Measurements from ENCODE around the gene CAMK2A. TPM values are rescaled to one million over a fixed set of nuclear protein-coding genes. Genes with fewer than 3 reads are reported as not detected.

Gene CAMK2A
- total RNA-seq, 1 experiment from 2014 or later, result 0.33 TPM

DNA sequence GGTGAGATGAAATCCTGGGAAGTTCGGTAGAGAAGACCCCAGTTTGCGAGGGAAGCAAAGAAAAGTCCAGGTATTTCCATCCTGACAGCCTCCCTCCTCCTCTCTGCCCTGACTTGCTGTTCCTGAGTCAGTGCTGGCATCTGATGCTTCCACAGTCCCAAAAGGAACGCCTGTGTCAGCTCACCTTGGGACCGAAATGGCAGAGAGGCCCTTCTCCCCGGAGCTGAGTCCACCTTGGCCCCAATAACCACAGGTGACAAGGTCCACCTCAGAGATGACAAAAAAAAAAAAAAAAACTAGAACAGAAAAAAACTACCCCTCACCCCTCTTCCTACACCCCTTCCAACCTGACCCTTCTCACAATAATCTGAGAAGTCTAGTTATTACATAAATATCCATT is 68.1 kb downstream of the CAMK2A start:
- H3K9me3 ChIP-seq (ENCODE audit: control insufficient read depth, low read depth, low read length), result no peaks in the 10 kb centered on the region
- no peak overlapping the region for H3K4me2 ChIP-seq (ENCODE audit: insufficient read depth, insufficient read length, low read length)
- no peak overlapping the region for H2BK5ac ChIP-seq (ENCODE audit: insufficient read length, low read length)
- H4K91ac ChIP-seq (ENCODE audit: insufficient read length, low read depth, low read length), result no peak overlapping the region
- no peak overlapping the region for H3K9ac ChIP-seq (ENCODE audit: extremely low read depth, insufficient read length, low read length)
- H3K23me2 ChIP-seq (ENCODE audit: insufficient read length, low read depth, low read length, poor library complexity, severe bottlenecking), result no peaks in the 10 kb centered on the region
- H3K56ac ChIP-seq (ENCODE audit: insufficient read length, low read depth, low read length), result no peak overlapping the region
- no peak overlapping the region for H2AK5ac ChIP-seq (ENCODE audit: insufficient read length, low read length)
- H2BK120ac ChIP-seq (ENCODE audit: low read depth, low read length, poor library complexity, severe bottlenecking), result no peak overlapping the region
- H3K14ac ChIP-seq (ENCODE audit: insufficient read depth, low read length), result no peak overlapping the region
- H2BK15ac ChIP-seq (ENCODE audit: low read depth, low read length), result no peak overlapping the region
- H3K27me3 Mint-ChIP-seq (ENCODE audit: low read depth), result peaks cover 30% of the 10 kb centered on the region
- peaks cover 0 to 7% of the 10 kb centered on the region in 2 experiments; a peak in 1 of 4 replicates for H3K4me1 Mint-ChIP-seq
- no peak overlapping the region for H3K23ac ChIP-seq (ENCODE audit: insufficient read length, low read depth, low read length)
- no peak overlapping the region for H2BK12ac ChIP-seq (ENCODE audit: insufficient read length, low read depth, low read length)
- WGBS (ENCODE audit: extremely low coverage, insufficient read length, low lambda C conversion rate), result no CpG with 5 or more reads among the region's 5 CpGs
- no peaks in the 10 kb centered on the region for H3K4me1 ChIP-seq (ENCODE audit: insufficient read depth, low read length)
- no peak overlapping the region for H2BK20ac ChIP-seq (ENCODE audit: low read depth, low read length, poor library complexity, severe bottlenecking)
- H2AFZ ChIP-seq (ENCODE audit: low read length), result no peak overlapping the region
- H3K4ac ChIP-seq (ENCODE audit: low read depth, low read length), result no peak overlapping the region
- no peaks in the 10 kb centered on the region for H3K9me3 Mint-ChIP-seq
- no peak overlapping the region for H4K8ac ChIP-seq (replicated peaks; ENCODE audit: insufficient read length, low read depth, low read length)
- no peaks in the 10 kb centered on the region for H3K36me3 Mint-ChIP-seq (ENCODE audit: insufficient read depth in 1 of 3, low read depth in 3 of 3)
- no peak overlapping the region for H4K5ac ChIP-seq (ENCODE audit: insufficient read length, low read depth, low read length)
- no peaks in the 10 kb centered on the region for H4K20me1 ChIP-seq (ENCODE audit: control insufficient read depth, insufficient read depth, insufficient read length)
- 0 out of 2 replicates have a peak, but pooled peaks cover 1% of the 10 kb centered on the region for H3K27me3 ChIP-seq (ENCODE audit: insufficient read depth, low read length)
- H3K18ac ChIP-seq (ENCODE audit: insufficient read length, low read depth, low read length), result no peak overlapping the region
- no peak overlapping the region for H3K27ac Mint-ChIP-seq
- no peak for DNase-seq
- no peak overlapping the region for H3K4me3 Mint-ChIP-seq
- H3T11ph ChIP-seq (ENCODE audit: low read length), result no peak overlapping the region
- no peak overlapping the region for H3K27ac ChIP-seq (ENCODE audit: insufficient read length, low read depth, low read length)
- H3K79me2 ChIP-seq (ENCODE audit: insufficient read depth, low read length), result no peaks in the 10 kb centered on the region
- no peaks in the 10 kb centered on the region for H3K79me1 ChIP-seq (ENCODE audit: insufficient read depth, low read depth, low read length, poor library complexity, severe bottlenecking)
- TF ChIP-seq, protein P1, sequence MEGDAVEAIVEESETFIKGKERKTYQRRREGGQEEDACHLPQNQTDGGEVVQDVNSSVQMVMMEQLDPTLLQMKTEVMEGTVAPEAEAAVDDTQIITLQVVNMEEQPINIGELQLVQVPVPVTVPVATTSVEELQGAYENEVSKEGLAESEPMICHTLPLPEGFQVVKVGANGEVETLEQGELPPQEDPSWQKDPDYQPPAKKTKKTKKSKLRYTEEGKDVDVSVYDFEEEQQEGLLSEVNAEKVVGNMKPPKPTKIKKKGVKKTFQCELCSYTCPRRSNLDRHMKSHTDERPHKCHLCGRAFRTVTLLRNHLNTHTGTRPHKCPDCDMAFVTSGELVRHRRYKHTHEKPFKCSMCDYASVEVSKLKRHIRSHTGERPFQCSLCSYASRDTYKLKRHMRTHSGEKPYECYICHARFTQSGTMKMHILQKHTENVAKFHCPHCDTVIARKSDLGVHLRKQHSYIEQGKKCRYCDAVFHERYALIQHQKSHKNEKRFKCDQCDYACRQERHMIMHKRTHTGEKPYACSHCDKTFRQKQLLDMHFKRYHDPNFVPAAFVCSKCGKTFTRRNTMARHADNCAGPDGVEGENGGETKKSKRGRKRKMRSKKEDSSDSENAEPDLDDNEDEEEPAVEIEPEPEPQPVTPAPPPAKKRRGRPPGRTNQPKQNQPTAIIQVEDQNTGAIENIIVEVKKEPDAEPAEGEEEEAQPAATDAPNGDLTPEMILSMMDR (conservative IDR thresholded peaks at IDR 0.05), result no peak

All from H9 (cell line).